Type B pancreatic cell (in vitro differentiated cells): ENCODE data around the gene HLF. TPM values are rescaled to one million over a fixed set of nuclear protein-coding genes. Genes with fewer than 3 reads are reported as not detected.
A peak's percentile ranks its signal among the peaks of the same experiment; 100 is the strongest.

ENCODE experiments used
- DNase-seq: peaks from one replicate; pipeline ENCODE4 v3.0.0; 2021; ENCODE audit warnings: mixed read lengths; ENCODE audit not compliant: unreplicated experiment; ENCODE audit errors: extremely low spot score
- H3K27ac Mint-ChIP-seq: 2 replicates; pipeline ENCODE4 v1.8.0; 2021; ENCODE audit warnings: mild to moderate bottlenecking, mixed read lengths
- H3K27me3 Mint-ChIP-seq: 2 replicates; pipeline ENCODE4 v1.8.0; 2021; ENCODE audit warnings: mixed read lengths
- H3K36me3 Mint-ChIP-seq: 2 replicates; pipeline ENCODE4 v1.8.0; 2021; ENCODE audit warnings: mixed read lengths
- H3K4me1 Mint-ChIP-seq: one replicate; pipeline ENCODE4 v1.8.0; 2021; ENCODE audit warnings: mixed read lengths; ENCODE audit not compliant: unreplicated experiment
- H3K4me3 Mint-ChIP-seq: 2 replicates; pipeline ENCODE4 v1.8.0; 2021; ENCODE audit warnings: mild to moderate bottlenecking, mixed read lengths
- H3K9me3 Mint-ChIP-seq: 2 replicates; pipeline ENCODE4 v1.8.0; 2021; ENCODE audit warnings: mixed read lengths
- total RNA-seq: library from RNA; stranded (reverse); gene quantifications from 2 replicates; pipeline ENCODE4 v1.2.1, GENCODE V29; 2021; ENCODE audit warnings: low replicate concordance
- TF ChIP-seq, protein P1 (sequence below): fragments of 200-600 bp; sonication (generic); conservative IDR thresholded peaks from 2 replicates; pipeline ENCODE4 v1.5.0; 2021; ENCODE audit warnings: antibody characterized with exemption, mild to moderate bottlenecking

Gene HLF
- total RNA-seq, 1 donor from 2014 or later: 2.6 TPM

DNA sequence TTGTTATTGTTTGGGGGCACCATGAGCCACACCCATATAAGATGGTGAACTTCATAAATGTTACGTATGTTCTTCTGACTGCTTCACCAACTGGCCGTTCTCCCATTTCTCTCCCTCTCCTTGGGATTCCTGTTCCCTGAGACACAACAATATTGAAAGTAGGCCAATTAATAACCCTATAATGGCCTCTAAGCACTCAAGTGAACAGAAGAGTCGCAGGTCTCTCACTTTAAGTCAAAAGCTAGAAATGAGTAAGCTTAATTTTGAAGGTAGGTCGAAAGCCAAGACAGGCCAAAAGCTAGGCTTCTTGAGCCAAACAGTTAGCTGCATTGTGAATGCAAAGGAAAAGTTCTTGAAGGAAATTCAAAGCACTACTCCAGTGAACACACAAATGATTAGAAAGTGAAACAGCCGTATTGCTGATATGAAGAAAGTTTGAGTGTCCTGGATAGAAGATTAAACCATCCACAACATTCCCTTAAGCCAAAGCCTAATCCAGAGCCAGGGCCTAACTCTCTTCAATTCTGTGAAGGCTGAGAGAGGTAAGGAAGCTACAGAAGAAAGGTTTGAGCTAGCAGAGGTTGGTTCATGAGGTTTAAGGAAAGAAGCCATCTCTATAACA, 25.8 kb downstream of the HLF start:
- TF ChIP-seq, protein P1, sequence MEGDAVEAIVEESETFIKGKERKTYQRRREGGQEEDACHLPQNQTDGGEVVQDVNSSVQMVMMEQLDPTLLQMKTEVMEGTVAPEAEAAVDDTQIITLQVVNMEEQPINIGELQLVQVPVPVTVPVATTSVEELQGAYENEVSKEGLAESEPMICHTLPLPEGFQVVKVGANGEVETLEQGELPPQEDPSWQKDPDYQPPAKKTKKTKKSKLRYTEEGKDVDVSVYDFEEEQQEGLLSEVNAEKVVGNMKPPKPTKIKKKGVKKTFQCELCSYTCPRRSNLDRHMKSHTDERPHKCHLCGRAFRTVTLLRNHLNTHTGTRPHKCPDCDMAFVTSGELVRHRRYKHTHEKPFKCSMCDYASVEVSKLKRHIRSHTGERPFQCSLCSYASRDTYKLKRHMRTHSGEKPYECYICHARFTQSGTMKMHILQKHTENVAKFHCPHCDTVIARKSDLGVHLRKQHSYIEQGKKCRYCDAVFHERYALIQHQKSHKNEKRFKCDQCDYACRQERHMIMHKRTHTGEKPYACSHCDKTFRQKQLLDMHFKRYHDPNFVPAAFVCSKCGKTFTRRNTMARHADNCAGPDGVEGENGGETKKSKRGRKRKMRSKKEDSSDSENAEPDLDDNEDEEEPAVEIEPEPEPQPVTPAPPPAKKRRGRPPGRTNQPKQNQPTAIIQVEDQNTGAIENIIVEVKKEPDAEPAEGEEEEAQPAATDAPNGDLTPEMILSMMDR: no peak

DNA sequence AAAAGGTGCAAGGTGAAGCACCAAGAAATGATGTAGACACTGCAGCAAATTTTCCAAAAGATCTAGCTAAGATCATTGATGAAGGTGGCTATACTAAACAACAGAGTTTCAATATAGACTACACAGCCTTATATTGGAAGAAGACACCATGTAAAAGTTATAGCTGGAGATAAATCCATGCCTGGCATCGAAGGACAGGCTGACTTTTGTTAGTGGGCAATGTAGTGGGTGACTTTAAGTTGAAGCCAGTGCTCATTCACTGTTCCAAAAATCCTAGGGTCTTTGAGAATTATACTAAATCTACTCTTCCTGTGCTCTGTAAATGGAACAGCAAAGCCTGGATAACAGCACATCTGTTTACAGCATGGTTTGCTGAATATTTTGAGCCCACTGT, 26.4 kb downstream of the HLF start:
- Mint-ChIP-seq H3K27me3 (no peaks in the 10 kb centered on the region), H3K9me3 (peaks cover 10% of the 10 kb centered on the region), H3K36me3 (no peaks in the 10 kb centered on the region), H3K27ac (no peak overlapping the region), H3K4me3 (no peak overlapping the region), H3K4me1 (peaks cover 6% of the 10 kb centered on the region)
- TF ChIP-seq, protein P1: no peak
- no peak for DNase-seq

More for the DNA sequence above, 25.8 kb downstream of the HLF start:
- no peak for DNase-seq
- H3K4me3 Mint-ChIP-seq: no peak overlapping the region
- no peaks in the 10 kb centered on the region for H3K36me3 Mint-ChIP-seq
- peaks cover 3% of the 10 kb centered on the region for H3K4me1 Mint-ChIP-seq
- no peak overlapping the region for H3K27ac Mint-ChIP-seq
- H3K9me3 Mint-ChIP-seq: peaks cover 10% of the 10 kb centered on the region
- H3K27me3 Mint-ChIP-seq: no peaks in the 10 kb centered on the region

DNA sequence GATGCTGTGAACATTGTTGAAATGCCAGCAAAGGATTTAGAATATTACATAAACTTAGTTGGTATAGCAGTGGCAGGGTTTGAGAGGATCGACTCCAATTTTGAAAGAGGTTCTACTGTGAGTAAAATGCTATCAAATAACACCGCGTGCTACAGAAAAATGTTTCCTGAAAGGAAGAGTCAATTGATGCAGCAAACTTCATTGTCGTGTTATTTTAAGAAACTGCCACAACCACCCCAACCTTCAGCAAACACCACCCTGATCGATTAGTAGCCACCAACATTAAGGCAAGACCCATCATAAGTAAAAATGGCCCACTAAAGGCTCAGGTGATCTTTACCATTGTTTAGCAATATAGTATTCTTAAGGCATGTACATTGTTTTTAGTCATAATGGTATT, 27.3 kb downstream of the HLF start:
- Mint-ChIP-seq H3K27me3 (no peaks in the 10 kb centered on the region), H3K9me3 (peaks cover 6% of the 10 kb centered on the region), H3K27ac (no peak overlapping the region), H3K4me3 (no peak overlapping the region), H3K4me1 (peaks cover 6% of the 10 kb centered on the region), H3K36me3 (no peaks in the 10 kb centered on the region)
- DNase-seq: no peak
- TF ChIP-seq, protein P1: no peak

DNA sequence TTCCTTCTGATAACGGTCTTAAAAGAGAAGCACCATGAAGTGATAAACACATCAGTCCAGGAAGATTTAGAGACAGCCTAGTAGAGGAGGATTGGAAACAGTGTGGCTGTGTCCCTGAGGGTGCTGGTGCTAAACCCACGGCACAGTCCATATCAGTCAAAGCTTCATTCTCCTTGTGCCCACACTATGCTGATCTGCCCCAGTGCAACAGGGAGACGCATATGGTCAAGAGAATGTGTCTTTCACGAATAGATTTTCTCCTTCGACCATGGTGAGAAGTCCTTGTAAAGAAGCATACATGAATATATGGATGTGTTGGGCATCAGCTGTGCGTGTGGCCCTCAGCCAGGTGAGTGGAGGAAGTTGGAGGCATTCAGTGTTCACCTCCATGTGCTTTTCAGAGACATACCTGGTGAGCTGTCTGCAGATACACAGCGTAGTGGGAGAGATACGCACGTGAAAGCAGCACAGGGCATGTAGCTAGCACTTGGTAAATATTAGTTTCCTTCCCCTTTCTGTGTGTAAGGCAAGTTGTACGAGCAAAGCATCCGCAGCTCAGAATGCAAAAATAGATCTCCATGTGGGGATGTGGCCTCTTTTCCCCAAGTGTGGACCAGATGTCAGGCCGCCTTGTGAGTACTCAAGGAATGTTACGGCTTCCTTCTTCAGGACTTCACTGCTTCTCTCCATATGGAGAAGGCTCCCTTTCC, 29.4 kb downstream of the HLF start:
- Mint-ChIP-seq H3K4me3 (no peak overlapping the region), H3K27ac (no peak overlapping the region), H3K4me1 (peaks cover 6% of the 10 kb centered on the region), H3K36me3 (no peaks in the 10 kb centered on the region), H3K27me3 (no peaks in the 10 kb centered on the region), H3K9me3 (peaks cover 6% of the 10 kb centered on the region)
- TF ChIP-seq, protein P1: no peak
- DNase-seq: no peak

DNA sequence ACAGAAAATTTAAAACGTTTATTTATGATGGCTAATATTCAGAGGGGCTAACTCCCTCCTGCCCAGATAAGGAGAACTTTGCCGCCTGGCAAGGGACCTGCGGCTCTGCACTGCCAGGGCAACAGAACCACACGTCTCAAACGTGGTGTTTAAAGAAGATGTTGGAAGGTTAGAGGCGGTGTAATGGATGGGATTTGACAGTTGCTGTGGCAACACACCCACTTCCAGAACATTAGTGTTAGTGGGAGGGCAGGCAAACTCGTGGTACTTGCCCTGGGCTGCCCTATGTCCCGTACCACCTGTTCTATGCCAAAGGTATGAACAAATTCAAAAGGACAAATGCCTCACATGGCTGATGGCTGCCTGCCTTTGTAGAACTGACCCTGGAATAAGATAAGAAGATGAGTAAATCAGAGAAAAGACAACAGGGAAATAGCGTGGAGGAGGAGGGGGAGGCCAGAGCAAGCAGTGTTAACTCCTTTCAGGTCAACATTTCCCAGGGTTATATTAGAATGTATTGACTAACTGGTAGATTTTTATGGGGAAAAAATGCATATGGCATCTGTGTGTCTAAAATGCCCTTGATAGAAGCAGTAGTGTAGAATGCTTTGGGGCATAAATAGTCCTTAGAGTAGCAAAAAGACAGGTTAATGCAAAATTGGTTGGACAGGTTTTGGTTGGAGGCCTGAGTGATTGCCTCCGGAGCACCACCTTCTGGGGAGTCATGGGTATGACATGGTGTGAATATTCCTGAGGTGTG, 30.8 kb downstream of the HLF start:
- Mint-ChIP-seq H3K27me3 (no peaks in the 10 kb centered on the region), H3K4me1 (peaks cover 6% of the 10 kb centered on the region), H3K4me3 (no peak overlapping the region), H3K27ac (no peak overlapping the region), H3K9me3 (peaks cover 6% of the 10 kb centered on the region), H3K36me3 (no peaks in the 10 kb centered on the region)
- no peak for DNase-seq
- TF ChIP-seq, protein P1: peak; percentile 86
